GM18951 (cell line): ENCODE data around the gene CCL20.

Experiments used
- POLR2A ChIP-seq: IDR thresholded peaks from 4 replicates; pipeline ENCODE4 v1.6.1; 2011; ENCODE audit warnings: mild to moderate bottlenecking; ENCODE audit not compliant: insufficient read length, insufficient read depth; ENCODE audit errors: extremely low read depth
- in situ Hi-C: fragments of 300-500 bp; cut with MboI; formaldehyde crosslinking; loops from one replicate; pipeline ENCODE4 v1.12.0; 2022; ENCODE audit warnings: low sequenced_read_pairs, mixed read lengths, inconsistent platforms; ENCODE audit not compliant: unreplicated experiment

Gene CCL20

DNA sequence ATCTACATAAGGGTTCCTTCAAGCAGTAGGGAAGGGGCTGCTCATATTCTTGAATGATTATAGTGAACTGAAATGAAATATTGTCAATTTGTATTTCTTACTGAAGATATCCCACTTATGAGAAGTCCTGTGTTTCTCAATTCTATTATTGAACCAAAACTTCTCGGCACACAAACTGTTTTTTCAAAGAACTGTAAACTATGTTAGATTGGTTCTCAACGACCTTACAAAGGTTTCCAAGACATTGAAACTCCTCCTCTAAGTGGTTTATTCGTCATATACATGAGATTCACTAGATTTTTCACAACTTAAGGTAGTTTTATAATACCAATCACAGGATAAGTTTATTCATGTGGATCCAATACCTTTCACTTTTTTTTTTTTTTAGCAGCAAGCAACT lies 1.4 kb downstream of the CCL20 start:
- in situ Hi-C loops = no loop called here
- TF ChIP-seq POLR2A = no peak

DNA sequence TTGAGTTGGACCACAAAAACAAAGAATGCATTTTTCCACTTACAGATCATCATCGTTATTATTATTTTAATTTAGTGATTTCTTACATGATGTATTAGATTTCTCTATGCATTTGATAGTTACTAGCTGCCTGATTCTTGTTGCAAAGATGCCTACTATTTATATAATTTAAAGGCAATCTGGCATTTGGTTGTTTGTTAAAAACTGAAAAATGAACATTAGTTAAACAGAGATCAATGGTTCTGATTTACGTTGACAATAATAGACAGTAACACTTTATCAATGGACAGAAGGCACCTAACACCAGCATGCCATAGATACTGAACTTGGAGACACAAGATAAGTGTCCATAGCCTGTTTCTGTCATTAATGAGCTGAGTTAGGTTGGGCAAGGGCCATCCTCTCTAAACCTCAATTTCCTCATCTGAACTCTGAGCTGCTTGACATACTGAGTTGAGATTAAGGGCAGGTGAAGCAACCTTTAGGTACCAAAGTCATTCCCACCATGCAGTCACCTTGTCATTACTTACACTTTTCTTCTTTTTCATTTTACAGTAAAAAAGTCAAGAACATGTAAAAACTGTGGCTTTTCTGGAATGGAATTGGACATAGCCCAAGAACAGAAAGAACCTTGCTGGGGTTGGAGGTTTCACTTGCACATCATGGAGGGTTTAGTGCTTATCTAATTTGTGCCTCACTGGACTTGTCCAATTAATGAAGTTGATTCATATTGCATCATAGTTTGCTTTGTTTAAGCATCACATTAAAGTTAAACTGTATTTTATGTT lies 3.1 kb downstream of the CCL20 start:
- in situ Hi-C loops = no loop called here
- TF ChIP-seq POLR2A = no peak

DNA sequence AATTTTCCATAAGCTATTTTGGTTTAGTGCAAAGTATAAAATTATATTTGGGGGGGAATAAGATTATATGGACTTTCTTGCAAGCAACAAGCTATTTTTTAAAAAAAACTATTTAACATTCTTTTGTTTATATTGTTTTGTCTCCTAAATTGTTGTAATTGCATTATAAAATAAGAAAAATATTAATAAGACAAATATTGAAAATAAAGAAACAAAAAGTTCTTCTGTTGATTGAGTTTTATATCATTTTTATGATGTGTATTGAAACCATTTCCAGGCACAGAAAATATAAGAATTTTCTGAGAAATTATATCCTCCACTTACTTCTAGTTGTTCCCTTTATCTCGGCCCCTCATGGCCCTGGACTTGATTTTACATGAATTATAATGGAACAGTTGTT lies 3.7 kb downstream of the CCL20 start:
- in situ Hi-C loops = no loop called here
- no peak for TF ChIP-seq POLR2A

DNA sequence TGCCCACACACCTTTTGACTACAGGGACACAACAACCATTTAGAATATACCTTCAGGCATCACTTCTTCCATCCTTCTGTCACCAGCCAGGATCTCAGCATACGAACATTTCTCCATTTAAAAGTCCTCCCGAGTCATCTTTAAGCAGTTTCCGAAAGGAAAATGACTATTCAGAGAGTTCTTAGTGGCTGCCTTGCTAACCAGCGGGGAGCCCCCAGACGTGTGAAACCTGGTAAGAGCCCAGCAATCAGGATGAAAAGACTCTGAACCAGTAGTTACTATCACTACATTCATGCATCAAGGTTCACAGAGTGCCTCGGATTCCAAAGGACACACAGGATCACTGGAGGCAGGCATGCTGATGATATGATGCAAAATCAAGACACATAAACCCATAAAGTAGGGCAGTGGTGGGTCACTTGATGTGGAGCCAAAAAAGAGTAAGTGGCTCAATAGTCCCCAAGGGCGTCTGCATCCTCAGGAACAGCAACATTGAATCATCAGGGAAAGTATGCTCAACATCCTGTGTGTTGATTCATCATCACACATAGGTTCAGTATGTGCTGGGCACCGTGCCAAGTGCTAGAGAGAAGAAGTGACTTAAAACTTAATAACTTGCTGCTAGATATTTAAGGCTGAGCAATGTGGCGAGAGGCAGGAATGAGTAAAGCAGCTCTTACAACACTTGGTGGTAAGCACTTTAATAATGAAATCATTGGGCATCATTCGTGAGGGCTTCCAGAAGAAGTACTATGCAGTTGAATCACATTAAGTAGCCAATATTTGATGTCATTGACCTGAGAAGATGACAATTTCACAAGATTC lies 4.4 kb downstream of the CCL20 start:
- in situ Hi-C loops = no loop called here
- no peak for TF ChIP-seq POLR2A

DNA sequence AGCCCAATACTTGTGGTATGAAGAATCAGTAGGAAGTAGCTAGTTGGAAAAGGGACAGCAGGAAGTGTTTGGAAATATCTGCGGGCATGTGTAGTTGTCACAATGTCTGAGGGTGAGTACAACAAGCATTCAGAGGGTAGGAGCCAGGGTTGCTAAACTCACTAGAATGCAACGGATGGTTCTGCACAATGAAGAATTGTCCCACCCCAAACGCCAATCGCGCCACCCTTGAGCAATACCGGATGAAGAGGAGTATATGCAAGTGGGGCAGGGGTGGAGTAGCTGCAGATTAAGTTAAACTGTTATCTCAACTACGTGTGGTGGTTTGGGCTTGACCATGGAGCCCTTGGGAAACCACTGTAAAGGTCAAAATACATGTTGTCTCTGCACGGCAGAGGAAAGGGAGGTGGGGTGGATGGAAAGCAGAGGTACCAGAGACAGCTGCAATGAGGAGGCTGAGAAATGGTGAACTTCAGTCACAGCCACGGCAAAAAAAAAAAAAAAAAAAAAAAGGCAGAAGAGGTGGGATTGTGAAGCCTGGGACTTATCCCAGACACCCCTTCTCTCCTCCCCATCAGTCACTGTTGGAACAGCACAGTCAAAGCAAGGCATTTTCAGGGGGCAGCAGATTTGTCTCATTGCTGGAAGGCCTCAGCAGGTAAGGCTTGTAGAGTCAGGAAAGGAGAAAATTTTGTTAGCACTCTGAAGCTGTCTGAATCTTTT lies 5.2 kb downstream of the CCL20 start:
- in situ Hi-C loops = no loop called here

DNA sequence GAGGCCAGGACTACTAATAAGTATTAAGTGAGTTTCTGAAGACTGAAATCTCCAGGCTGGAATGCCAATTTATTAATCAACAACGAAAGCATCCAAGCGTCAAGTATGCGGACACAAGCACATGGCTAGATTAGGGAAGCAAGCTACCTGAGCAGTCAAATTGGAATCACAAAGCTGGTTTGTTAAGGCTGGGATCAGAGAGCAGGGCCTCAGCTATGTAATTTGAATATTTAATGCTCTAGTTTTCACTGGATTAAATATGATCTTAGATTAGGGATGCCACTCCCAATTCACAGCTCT lies 5.7 kb downstream of the CCL20 start:
- in situ Hi-C loops = no loop called here
- TF ChIP-seq POLR2A = no peak

More for the DNA sequence above, 5.2 kb downstream of the CCL20 start:
- no peak for TF ChIP-seq POLR2A

DNA sequence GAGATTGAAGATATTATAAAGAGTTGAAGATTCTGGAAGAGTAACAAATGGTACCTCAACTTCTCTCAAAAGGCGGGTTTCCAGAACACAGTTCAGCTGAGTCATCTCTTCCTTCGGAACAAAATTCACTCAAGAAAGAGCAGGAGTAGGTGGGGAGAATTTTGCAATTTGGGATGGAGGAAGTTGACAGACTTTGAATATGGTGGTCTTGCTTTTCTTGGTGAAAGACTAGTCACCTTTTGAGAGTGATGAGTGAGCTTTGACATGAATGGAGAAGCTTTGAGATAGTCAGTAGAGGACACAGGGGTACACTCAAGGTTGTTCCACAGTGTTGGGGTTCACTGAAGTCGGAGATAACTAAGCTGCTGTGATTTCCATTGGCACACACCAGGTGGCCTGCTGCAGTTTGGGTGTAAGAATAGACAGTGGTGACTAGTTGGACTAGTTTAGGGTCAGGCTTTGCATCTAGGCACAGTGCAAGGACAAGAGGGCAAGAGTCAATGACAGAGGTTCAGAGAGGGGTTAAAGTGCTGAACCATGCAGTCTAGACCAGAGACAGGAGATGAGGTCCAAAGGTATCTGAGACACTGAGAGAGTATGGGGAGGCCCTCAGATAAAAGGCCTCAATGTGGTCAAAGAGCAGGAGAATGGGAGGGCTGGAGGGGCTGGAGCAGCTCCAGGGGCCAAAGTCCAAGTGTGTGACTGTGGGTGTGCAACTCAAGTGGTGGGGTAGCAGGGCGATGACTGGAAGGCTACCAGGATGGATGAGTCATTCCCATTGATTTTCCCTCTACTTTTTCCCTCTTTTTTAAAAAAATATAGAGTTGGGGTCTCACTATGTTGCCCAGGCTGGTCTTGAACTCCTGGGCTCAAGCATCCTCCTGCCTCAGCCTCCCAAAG lies 7.7 kb downstream of the CCL20 start:
- in situ Hi-C loops = no loop called here
- TF ChIP-seq POLR2A = no peak

DNA sequence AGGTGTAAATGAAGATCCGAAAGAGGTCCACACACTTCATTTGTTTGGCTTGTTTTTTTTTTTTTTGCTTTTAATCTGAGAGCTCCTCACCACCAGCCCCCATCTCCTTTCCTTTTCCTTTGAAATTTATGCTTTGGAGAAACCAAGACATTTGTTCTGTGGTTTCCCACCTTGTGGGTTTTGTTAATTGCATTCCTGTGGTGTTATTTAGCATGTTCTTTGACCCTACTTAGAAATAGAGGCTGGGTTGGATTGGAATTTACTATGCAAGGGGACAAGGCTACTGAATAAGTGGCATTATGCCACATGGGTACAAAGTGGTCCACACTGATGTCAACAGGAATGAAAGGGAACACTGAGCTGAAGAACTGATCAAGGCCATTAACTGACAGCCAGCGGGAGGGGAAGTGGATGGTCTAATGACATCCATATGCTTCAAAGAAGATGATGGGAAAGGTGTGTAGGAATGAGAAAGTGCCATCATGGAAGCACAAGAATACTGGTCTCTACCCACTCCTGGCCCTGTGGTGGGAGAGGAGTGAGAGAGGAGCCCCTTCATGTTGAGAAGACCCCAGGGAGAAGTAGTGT lies 8.9 kb downstream of the CCL20 start:
- TF ChIP-seq POLR2A = no peak
- in situ Hi-C loops = no loop called here

DNA sequence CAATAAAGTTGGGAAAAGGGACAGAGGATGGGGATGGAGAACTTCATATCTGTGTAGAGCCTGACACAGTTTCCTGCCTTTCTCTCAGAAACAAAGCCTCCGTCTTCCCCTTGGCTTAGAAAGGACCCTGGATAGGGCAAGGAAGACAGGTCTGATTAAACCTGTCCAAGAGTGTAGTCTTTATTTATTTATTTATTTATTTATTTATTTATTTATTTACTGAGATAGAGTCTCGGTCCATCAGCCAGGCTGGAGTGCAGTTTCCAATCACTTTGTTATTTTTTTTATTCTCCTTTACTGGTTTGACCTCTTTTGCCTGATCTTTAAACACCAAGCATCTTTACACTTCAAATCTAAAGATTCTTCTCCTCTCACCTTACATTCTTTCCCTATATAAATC lies 10.3 kb downstream of the CCL20 start:
- in situ Hi-C loops = no loop called here
- no peak for TF ChIP-seq POLR2A

DNA sequence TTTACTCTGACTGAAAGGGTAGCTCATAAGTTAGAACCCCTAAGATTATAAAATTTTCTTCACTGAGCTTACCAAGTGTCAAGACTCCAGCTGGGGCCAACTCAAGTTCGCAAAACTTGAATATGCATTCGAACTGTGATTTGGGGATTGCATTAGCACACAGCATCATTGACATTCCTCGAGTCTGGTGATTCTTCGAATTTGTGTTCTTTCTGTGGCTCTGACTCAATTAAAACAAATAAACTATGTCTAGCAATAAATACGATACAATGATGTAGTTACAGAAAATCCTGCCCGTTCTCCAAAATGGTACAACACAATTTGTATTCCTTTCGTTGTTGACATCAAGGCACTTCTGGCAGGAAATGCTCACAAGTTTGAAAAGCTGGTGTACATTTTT lies 11.1 kb downstream of the CCL20 start:
- in situ Hi-C loops = no loop called here
- no peak for TF ChIP-seq POLR2A

DNA sequence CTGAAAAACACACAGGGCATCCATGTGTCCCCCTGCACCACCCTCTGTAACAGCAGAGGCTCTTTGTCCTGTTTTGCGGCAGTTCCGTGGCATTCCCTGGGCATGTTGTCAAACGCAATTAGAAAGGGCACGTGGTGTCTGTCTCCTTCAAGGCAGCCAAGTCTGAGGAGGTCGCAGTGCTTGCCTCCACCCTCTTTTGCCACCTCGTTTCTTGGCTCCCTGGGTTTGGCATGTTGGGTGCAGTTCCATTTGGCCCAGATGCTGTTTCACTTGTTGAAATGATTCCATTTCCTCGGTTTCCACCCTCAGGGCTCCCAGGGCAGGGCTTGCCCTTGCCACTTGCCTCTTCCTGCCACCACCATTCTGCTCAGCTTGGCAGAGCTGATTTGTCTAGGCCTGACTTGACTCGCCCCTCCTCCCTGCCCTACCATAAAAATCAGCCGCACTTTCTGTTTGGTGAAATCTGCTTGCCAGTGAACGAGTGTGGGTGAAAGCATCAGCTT lies 12.4 kb downstream of the CCL20 start:
- TF ChIP-seq POLR2A = no peak
- in situ Hi-C loops = no loop called here

DNA sequence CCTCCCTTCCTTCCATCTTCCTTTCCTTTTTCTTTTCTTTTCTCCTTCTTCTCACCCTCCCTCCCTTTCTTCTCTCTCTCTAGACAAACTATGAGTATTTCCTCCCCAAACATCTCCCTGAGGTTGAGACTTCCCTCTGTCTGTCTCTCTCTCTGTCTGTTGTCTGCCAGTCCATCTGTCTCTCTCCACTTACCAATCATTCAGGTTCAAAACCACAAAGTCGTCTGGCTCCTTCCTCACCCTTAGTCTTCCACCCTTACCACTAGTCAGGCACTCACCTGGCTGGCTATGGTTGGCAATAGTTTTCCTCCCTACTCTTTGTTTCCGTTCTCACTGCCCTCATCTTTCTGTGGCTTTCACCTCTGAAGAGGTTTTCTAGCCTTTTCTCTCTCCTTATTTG lies 12.9 kb downstream of the CCL20 start:
- in situ Hi-C loops = no loop called here
- TF ChIP-seq POLR2A = no peak
